ENCODE results near the gene VAMP1.

Gene VAMP1

DNA sequence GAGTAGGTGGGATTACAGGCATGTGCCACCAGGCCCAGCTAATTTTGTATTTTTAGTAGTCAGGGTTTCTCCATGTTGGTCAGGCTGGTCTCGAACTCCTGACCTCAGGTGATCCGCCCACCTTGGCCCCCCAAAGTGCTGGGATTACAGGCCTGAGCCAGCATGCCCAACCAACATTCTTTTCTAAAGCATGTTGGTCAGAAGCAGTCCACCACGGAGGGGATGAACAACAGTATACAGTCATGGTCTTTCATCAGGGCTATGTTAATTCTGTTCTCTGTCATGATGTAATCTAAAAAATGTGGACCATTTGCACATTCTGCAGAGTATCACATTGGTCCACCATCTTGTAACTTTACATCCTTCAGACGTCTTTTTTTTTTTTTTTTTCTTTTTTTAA, 19.0 kb upstream of the VAMP1 start:
- TF ChIP-seq TAF1 (IDR thresholded peaks at IDR 0.05; ENCODE audit: borderline replicate concordance, insufficient read depth, low read length) (no peak), SIN3A (IDR thresholded peaks at IDR 0.05; ENCODE audit: borderline replicate concordance, insufficient read depth, low read length) (no peak), FOXP2 (optimal IDR thresholded peaks at IDR 0.05; ENCODE audit: borderline replicate concordance, extremely low read depth, extremely low read length, insufficient read depth) (no peak), POLR2AphosphoS5 (IDR thresholded peaks at IDR 0.05; ENCODE audit: low read depth, low read length) (no peak)
- TF ChIP-seq, protein P1, sequence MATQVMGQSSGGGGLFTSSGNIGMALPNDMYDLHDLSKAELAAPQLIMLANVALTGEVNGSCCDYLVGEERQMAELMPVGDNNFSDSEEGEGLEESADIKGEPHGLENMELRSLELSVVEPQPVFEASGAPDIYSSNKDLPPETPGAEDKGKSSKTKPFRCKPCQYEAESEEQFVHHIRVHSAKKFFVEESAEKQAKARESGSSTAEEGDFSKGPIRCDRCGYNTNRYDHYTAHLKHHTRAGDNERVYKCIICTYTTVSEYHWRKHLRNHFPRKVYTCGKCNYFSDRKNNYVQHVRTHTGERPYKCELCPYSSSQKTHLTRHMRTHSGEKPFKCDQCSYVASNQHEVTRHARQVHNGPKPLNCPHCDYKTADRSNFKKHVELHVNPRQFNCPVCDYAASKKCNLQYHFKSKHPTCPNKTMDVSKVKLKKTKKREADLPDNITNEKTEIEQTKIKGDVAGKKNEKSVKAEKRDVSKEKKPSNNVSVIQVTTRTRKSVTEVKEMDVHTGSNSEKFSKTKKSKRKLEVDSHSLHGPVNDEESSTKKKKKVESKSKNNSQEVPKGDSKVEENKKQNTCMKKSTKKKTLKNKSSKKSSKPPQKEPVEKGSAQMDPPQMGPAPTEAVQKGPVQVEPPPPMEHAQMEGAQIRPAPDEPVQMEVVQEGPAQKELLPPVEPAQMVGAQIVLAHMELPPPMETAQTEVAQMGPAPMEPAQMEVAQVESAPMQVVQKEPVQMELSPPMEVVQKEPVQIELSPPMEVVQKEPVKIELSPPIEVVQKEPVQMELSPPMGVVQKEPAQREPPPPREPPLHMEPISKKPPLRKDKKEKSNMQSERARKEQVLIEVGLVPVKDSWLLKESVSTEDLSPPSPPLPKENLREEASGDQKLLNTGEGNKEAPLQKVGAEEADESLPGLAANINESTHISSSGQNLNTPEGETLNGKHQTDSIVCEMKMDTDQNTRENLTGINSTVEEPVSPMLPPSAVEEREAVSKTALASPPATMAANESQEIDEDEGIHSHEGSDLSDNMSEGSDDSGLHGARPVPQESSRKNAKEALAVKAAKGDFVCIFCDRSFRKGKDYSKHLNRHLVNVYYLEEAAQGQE (IDR thresholded peaks at IDR 0.05; ENCODE audit: insufficient read depth in 1 of 2, low read depth in 2 of 2, low read length in 2 of 2), result no peak

DNA sequence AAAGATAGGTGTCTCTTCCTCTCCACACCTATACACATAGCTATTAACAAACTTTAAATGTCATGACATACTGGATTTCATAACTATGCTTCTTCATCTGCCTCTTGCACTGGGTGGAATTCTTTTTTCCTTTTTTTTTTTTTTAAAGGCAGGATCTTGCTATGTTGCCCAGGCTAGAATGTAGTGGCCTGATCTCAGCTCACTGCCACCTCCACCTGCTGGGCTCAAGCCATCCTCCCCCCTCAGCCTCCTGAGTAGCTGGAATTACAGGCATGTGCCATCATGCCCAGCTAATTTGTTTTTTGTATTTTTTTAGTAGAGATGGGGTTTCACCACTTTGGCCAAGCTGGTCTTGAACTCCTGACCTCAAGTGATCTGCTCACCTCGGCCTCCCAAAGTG, 17.8 kb upstream of the VAMP1 start:
- TF ChIP-seq POLR2AphosphoS5 (IDR thresholded peaks at IDR 0.05; ENCODE audit: low read depth, low read length) (no peak), FOXP2 (optimal IDR thresholded peaks at IDR 0.05; ENCODE audit: borderline replicate concordance, extremely low read depth, extremely low read length, insufficient read depth) (no peak), TAF1 (IDR thresholded peaks at IDR 0.05; ENCODE audit: borderline replicate concordance, insufficient read depth, low read length) (no peak), SIN3A (IDR thresholded peaks at IDR 0.05; ENCODE audit: borderline replicate concordance, insufficient read depth, low read length) (no peak)
- TF ChIP-seq, protein P1 (IDR thresholded peaks at IDR 0.05; ENCODE audit: insufficient read depth in 1 of 2, low read depth in 2 of 2, low read length in 2 of 2), result no peak

DNA sequence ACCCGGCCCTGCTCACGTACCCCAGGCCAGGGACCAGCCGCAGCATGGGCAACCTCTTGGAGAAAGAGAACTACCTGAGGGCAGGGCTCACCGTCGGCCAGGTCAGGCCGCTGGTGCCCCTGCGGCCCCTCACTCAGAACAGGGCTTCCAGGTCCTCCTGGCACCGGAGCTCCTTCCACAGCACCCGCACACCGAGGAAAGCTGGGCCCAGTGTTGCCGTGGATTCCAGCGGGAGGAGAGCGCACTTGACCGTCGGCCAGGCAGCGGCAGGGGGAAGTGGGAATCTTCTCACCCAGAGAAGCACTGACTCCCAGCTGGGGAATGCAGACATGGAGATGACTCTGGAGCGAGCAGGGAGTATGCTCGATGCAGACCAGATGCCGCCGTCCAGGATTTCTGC, 7.9 kb upstream of the VAMP1 start:
- TF ChIP-seq, protein P1 (IDR thresholded peaks at IDR 0.05; ENCODE audit: insufficient read depth in 1 of 2, low read depth in 2 of 2, low read length in 2 of 2), result no peak
- TF ChIP-seq FOXP2 (optimal IDR thresholded peaks at IDR 0.05; ENCODE audit: borderline replicate concordance, extremely low read depth, extremely low read length, insufficient read depth), result no peak
- TF ChIP-seq TAF1 (IDR thresholded peaks at IDR 0.05; ENCODE audit: borderline replicate concordance, insufficient read depth, low read length), result no peak
- no peak for TF ChIP-seq POLR2AphosphoS5 (IDR thresholded peaks at IDR 0.05; ENCODE audit: low read depth, low read length)
- TF ChIP-seq SIN3A (IDR thresholded peaks at IDR 0.05; ENCODE audit: borderline replicate concordance, insufficient read depth, low read length), result no peak

DNA sequence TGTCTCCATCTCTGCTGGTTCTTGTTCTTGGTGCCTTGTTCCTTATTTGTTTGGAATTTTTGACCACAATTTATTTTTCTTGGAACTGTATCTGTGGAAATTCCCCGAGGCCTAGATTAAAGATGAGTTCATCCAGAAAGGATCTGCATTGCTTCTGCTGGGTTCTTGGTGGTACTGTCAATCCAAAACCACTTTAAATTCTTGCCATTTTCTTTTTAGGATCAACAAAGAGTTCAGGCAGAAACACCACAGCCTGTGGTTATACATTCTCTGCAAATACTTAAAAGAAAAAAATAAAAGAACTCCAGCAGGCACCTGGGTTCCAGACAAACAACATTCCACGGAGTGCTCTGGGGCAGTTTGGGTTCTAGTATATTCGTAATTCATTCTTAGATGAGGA, 6.0 kb upstream of the VAMP1 start:
- TF ChIP-seq, protein P1 (IDR thresholded peaks at IDR 0.05; ENCODE audit: insufficient read depth in 1 of 2, low read depth in 2 of 2, low read length in 2 of 2), result no peak
- TF ChIP-seq FOXP2 (optimal IDR thresholded peaks at IDR 0.05; ENCODE audit: borderline replicate concordance, extremely low read depth, extremely low read length, insufficient read depth) (no peak), POLR2AphosphoS5 (IDR thresholded peaks at IDR 0.05; ENCODE audit: low read depth, low read length) (no peak), TAF1 (IDR thresholded peaks at IDR 0.05; ENCODE audit: borderline replicate concordance, insufficient read depth, low read length) (no peak), SIN3A (IDR thresholded peaks at IDR 0.05; ENCODE audit: borderline replicate concordance, insufficient read depth, low read length) (no peak)

DNA sequence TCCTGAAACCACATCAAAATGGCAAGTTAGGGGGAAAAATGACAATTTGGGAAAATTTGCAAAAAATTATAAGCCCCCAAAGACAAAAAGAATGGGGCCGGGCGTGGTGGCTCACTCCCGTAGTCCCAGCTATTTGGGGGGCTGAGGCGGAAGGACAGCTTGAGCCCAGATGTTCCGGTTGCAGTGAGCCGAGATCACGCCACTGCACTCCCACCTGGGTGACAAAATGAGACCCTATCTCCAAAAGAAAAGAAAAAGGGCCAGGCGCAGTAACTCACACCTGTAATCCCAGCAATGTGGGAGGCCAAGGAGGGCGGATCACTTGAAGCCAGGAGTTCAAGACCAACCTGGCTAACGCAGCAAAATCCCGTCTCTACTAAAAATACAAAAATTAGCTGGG, 2.0 kb upstream of the VAMP1 start:
- TF ChIP-seq, protein P1 (IDR thresholded peaks at IDR 0.05; ENCODE audit: insufficient read depth in 1 of 2, low read depth in 2 of 2, low read length in 2 of 2), result no peak
- TF ChIP-seq SIN3A (IDR thresholded peaks at IDR 0.05; ENCODE audit: borderline replicate concordance, insufficient read depth, low read length), result no peak
- no peak for TF ChIP-seq TAF1 (IDR thresholded peaks at IDR 0.05; ENCODE audit: borderline replicate concordance, insufficient read depth, low read length)
- no peak for TF ChIP-seq FOXP2 (optimal IDR thresholded peaks at IDR 0.05; ENCODE audit: borderline replicate concordance, extremely low read depth, extremely low read length, insufficient read depth)
- no peak for TF ChIP-seq POLR2AphosphoS5 (IDR thresholded peaks at IDR 0.05; ENCODE audit: low read depth, low read length)
